RWPE1 (cell line): ENCODE measurements around the gene TNFRSF13B.

Experiments used
- CTCF ChIA-PET: fragments of 350-600 bp; sonication (Branson Sonifier 250); formaldehyde crosslinking; extraction: SDS; loops from one replicate; lab custom pipeline; 2021; lab: Yijun Ruan, JAX
- POLR2A ChIA-PET: fragments of 400-600 bp; formaldehyde crosslinking; extraction: SDS; loops from one replicate; lab custom pipeline; 2020; ENCODE audit warnings: antibody characterized with exemption; ENCODE audit not compliant: low non-redundant PET; lab: Yijun Ruan, JAX
- DNase-seq: peaks from one replicate; pipeline ENCODE4 v3.0.0; 2012; ENCODE audit warnings: low spot score
- H3K27ac ChIP-seq: fragments of 450-650 bp; 2 replicates; pipeline ENCODE4 v1.5.1; 2017
- TF ChIP-seq, protein P1 (sequence below): fragments of 450-650 bp; conservative IDR thresholded peaks from 2 replicates; pipeline ENCODE4 v1.5.1; 2017; ENCODE audit warnings: low read depth, mild to moderate bottlenecking

Gene TNFRSF13B

DNA sequence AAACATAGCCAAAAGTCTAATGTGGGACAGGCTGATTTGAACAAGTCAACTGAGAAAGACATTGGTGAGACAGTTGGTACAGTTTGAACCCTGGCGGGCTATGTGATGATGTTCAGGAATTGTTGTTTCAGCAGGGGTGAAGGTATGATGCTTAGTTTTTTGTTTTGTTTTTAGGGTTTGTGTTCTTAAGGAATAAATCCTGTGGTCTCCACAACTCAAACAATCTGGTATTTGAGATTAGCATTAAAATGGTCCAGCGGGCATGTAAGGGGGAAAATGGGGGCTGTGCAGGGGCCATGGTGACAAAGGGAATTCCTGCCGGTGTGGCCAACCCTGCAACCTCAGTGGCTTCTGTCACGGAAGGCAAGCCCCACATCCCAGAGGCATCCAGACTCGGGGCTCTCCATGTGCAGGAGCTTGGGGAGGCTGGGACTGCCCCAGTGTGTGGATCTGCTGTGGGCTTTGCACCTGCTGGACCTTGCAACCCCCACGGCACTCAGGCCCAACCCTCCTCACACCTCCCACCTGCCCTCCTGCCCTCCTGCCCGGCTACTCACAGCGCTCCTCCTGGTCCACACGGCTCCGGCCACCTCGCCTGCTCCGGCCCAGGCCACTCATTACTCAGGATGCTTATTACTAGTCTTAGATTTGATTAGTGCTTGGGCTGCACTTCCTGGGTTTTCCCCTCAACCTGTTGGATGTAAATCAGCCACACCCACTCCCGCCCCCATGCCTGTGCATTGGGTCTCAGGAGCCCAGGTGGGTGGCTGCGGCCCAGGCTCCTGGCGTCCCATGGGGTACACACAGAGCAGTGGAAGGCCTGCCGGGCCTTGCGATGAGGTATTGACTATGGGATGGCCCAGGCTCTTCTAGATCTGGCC, at the start of gene TNFRSF13B:
TNFRSF13B (minus strand) TSS at position 661 of the 881 bp plus-strand sequence; CDS start at position 618, 43 bp downstream.
- H3K27ac ChIP-seq, result no peak within 1 kb of the TSS
- no peak for DNase-seq
- TF ChIP-seq, protein P1, sequence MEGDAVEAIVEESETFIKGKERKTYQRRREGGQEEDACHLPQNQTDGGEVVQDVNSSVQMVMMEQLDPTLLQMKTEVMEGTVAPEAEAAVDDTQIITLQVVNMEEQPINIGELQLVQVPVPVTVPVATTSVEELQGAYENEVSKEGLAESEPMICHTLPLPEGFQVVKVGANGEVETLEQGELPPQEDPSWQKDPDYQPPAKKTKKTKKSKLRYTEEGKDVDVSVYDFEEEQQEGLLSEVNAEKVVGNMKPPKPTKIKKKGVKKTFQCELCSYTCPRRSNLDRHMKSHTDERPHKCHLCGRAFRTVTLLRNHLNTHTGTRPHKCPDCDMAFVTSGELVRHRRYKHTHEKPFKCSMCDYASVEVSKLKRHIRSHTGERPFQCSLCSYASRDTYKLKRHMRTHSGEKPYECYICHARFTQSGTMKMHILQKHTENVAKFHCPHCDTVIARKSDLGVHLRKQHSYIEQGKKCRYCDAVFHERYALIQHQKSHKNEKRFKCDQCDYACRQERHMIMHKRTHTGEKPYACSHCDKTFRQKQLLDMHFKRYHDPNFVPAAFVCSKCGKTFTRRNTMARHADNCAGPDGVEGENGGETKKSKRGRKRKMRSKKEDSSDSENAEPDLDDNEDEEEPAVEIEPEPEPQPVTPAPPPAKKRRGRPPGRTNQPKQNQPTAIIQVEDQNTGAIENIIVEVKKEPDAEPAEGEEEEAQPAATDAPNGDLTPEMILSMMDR, result no peak
- POLR2A ChIA-PET, result no interaction called here
- CTCF ChIA-PET, result interaction anchor here (0.7 kb wide), 1 partner anchor 17 kb away, joined by 3 read pairs; no protein-coding TSS in a partner anchor

DNA sequence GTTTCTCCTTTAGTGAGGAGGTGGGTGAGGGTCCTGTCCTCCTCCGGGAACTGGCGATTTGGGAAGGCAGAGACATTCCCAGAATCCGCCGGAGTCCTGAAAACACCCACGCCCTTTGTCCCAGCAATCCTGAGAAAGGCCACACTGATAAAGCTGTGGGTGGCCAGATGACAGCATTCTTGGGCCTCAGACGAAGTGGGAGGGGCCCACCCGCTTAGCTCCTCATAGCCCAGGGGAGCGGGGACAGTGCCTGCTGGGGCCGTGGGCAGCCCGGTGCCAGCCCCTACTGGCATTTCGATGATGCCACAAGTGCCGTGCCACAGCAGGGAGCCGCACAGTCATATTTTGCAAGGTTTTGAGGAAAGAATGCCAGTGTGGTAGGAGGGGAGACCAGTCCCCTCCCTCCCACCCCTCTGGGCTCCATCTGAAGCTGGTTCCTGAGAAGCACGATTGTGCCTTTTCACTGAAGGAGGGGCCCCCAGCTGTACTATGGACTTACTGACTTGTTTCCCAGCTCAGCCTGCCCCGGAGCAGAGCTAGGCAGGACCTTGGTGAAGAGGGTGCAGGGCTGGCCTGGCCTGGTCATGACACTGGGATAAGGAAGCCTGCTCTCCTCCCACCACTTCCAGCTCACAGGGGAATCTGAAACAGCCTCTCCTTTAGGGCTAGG, 49.4 kb upstream of the TNFRSF13B start:
- no peak for DNase-seq
- peak overlapping the region; percentile 53 for H3K27ac ChIP-seq
- CTCF ChIA-PET, result interaction anchor here (0.5 kb wide), 1 partner anchor 156 kb away, joined by 3 read pairs; no protein-coding TSS in a partner anchor
- POLR2A ChIA-PET, result no interaction called here
- TF ChIP-seq, protein P1, result no peak

DNA sequence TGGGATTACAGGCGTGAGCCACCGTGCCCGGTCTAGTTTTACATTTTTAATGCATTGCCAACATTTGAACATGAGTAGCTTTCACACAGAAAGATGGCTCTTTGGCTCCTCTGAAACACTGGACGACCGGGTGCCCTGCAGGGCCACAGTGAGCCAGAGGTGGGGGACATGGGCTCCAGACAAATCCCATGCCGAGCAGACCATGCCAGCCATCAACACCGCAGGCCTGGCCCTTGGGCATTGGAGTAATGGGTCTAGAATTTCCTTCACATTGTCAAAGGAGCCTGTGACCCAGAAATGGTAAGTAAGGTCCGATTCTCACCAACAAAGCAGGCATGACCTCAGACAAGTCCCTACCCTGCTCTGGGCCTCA, 48.9 kb upstream of the TNFRSF13B start:
- H3K27ac ChIP-seq, result peak overlapping the region; percentile 53
- ChIA-PET CTCF (interaction anchor here (0.5 kb wide), 1 partner anchor 1248 kb away, joined by 7 read pairs; no protein-coding TSS in a partner anchor), POLR2A (no interaction called here)
- TF ChIP-seq, protein P1, result no peak
- no peak for DNase-seq

DNA sequence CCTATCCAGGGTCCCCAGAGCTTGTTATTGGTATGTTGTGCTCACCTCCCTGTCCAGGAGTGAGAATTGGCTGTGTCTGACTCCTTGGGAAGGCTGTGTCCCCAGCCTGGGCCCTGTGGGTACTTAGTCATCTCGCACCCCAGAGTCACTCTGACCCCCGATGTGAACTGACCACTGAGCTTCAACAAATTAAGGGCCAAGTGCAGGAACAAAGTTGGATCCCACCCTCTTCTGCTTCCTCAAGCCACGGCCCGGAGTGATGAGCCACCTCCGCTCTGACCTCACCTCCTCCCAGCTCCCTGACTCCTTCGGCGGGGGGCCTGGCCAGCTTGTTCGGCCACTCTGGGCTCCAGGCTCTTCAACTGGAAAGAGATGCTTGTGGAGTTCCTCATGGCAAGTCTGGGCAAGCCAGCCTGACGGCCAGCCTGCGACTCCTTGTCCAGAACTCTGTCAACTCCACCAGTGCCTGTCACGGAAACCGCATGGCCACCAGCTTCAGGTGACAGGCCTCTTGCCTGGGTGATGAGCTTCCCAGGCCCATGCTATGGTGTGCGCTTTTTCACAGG, 48.1 kb upstream of the TNFRSF13B start:
- H3K27ac ChIP-seq, result peak overlapping the region; percentile 53
- TF ChIP-seq, protein P1, result no peak
- peak; percentile 48 for DNase-seq
- POLR2A ChIA-PET, result no interaction called here
- CTCF ChIA-PET, result interaction anchor here (0.5 kb wide), 1 partner anchor 1249 kb away, joined by 7 read pairs; no protein-coding TSS in a partner anchor

DNA sequence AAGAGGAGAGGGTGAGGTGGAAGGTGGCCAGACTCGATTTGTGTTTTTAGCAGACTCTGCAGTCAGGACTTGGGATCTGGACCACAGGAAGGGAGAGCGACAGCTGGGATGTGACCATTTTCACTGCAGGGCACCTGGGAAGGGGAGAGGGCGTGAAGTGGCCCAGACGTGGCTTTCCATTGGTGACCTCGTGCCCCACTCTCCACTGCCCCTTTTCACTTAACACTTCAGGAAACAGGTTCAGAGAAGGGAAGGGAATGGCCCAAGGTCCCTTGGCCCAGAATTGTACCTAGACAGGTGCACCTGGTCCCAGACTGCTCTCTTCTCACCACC, 47.5 kb upstream of the TNFRSF13B start:
- CTCF ChIA-PET, result no interaction called here
- TF ChIP-seq, protein P1, result no peak
- POLR2A ChIA-PET, result interaction anchor here (0.7 kb wide), 1 partner anchor 9 kb away, joined by 3 read pairs; no protein-coding TSS in a partner anchor
- no peak for DNase-seq
- peak overlapping the region; percentile 53 for H3K27ac ChIP-seq
